ENCODE results near the gene HNRNPM.

Gene HNRNPM

GRCh38 chr19:8459520-8460270 is 14.9 kb downstream of the HNRNPM start:
- DNase-seq (ENCODE audit: low read depth in 2 of 2) = no peak

DNA sequence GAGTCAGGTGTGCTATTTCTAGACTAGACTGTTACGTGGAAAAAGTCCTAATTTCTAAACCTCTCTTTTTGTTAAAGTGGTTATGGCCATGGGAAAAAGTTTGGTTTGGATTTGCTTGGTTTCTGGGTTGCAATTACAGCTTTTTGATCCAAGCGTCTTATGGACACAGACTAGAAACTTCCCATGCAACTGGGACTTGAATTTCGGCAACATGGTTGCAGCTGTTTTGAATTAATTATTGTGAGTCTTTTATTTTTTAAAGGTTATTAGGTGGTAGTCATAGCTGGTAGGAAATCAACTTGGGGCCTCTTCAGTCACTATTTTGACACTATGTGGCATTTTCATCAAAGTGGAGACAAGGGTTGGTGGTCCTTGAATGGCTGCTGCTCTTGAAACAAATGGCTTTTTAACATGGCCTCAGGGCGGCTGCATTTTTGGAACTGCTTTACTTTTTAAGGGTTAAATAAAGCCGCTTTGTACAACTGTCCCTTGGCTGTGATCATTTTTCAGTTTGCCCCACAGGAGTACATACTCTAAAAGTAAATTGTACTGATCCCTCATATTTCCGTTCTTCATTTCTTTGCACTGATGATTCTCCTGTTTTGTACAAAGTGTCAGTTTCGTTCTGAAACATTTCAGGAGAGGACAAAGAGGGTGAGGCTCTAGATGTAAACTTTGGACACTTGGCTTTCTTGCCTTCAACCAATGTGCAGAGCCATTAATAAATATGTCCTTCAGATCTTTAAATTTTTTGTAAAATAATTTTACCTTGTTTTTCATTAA is 15.9 kb downstream of the HNRNPM start:
- no peak for DNase-seq (ENCODE audit: low read depth in 2 of 2)

DNA sequence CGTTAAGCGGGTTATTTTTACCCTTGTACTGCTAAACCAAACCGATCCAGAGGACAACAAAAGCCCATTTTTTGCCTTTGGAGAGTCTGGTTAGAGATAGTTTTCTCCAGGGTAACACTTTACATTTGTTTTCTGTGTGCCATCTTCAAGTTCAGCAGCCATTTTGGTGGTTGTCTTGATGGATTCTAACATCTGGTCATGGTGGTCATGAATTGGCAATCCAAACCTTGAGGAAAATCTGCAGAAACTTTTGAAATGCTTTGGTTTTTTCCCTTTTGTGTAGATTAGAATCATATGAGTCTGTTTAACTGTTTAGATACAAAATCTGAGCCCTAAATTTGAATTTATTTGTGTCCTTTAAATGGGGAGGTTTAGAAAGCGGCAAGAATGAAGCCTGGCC is 16.6 kb downstream of the HNRNPM start:
- no peak for DNase-seq (ENCODE audit: low read depth in 2 of 2)

- DNase-seq (ENCODE audit: low read depth in 2 of 2) = no peak
These were observed 17.1 kb downstream of the HNRNPM start for GRCh38 chr19:8461891-8462290.

- DNase-seq (ENCODE audit: low read depth in 2 of 2) = no peak
These were observed 17.8 kb downstream of the HNRNPM start for GRCh38 chr19:8462571-8462970.

GRCh38 chr19:8463365-8463764 is 18.6 kb downstream of the HNRNPM start:
- DNase-seq (ENCODE audit: low read depth in 2 of 2) = no peak

GRCh38 chr19:8466018-8466417 is 21.2 kb downstream of the HNRNPM start:
- DNase-seq (ENCODE audit: low read depth in 2 of 2) = no peak

DNA sequence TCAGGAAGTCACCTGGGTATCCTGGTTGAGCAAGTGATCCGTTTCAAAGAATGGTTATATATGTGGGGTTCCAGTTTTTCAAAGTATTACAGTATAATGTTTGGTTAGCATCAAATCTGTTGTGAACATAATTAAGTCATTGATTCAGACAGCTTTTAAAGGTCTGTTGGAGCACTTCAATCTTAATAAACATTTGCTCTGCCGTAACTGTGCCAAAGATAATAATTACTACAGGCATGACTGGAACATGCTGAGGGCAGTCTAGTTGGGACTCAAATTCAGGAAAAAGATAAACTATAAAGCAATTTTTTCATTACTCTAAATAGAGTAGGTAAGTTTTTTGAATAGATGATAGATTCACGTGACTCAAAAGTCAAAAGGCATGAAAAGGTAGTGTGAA is 23.3 kb downstream of the HNRNPM start:
- DNase-seq (ENCODE audit: low read depth in 2 of 2) = no peak

- no peak for DNase-seq (ENCODE audit: low read depth in 2 of 2)
These were observed 24.1 kb downstream of the HNRNPM start for GRCh38 chr19:8468761-8469373.

- DNase-seq (ENCODE audit: low read depth in 2 of 2) = no peak
These were observed 25.0 kb downstream of the HNRNPM start for GRCh38 chr19:8469613-8470368.

- DNase-seq (ENCODE audit: low read depth in 2 of 2) = no peak
These were observed 29.1 kb downstream of the HNRNPM start for GRCh38 chr19:8473648-8474476.

DNA sequence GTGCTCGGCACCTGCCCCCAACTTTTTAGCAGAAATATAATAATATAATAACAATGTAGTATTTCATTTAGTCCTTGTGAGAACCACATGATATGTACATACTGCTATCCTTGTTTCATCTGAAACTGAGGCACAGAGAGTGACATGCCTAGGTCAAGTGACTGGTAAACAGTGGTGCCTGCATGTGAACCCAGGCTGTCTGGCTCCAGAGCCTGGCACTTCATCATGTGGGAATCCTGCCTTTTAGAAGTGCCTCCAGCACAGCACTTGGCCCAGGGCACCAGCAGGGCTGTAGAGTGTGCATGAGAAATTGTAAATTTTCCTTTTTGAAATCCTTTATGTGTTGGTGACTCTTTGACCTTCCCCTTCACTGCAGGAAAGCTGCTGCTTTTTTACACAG is 30.2 kb downstream of the HNRNPM start:
- no peak for DNase-seq (ENCODE audit: low read depth in 2 of 2)

DNA sequence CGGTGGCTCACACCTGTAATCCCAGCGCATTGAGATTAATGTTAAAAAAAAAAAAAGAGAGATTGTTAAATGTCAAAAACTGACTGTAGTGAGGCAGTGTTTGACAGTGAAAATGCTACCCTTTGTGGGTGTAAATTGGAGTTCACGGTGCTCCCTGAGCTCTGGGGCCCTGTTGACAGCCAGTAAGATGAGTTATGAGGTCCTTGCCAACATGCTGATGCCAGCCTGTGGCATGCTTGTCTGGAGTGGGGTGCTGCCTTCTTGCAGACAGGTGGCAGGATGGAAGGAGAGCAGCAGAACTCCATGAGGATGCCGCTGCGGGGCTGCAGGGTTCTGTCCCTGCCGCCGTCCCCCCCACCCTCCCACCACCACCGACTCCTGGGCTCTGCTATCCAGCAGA is 31.7 kb downstream of the HNRNPM start:
- no peak for DNase-seq (ENCODE audit: low read depth in 2 of 2)

DNA sequence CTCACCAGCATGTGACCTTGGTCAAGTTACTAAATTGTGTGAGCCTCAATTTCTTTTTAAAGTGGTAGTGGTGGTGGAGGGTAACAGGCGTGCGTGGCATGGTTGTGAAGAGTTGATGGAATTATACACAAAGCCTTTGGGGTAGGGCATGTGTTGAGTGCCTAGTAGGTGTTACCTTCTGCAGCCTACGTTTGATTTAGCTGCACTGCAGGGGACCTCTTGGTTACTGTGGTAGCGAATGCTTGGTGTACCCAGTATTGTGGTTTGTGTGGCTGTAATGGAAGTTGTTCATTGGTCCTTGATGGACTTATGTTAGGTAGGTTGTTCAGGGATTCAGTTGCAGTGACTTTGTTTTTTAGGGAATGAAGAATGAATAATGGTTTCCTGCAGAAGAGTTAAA is 33.1 kb downstream of the HNRNPM start:
- no peak for DNase-seq (ENCODE audit: low read depth in 2 of 2)

GRCh38 chr19:8478598-8478997 is 33.8 kb downstream of the HNRNPM start:
- DNase-seq (ENCODE audit: low read depth in 2 of 2) = no peak

DNA sequence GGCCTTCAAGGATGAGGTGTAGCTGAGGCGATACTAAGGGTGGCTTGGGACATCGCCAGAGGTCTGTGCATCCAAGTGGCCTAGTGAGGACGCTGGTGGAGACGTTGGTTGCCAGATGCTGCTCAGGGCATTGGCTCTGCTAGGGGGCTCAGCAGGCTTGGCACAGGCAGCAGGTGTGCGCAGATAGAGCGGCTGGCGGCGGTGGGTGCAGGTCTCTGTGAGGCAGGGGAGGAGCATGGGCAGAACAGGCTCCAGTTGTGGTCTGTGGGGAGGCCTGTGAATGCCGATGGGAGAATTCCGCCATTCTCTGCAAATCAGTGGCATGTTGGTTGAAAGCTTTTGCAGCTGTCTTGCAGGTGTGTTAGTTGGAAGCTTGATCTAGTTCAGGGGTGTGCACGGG is 36.4 kb downstream of the HNRNPM start:
- DNase-seq (ENCODE audit: low read depth in 2 of 2) = no peak

DNA sequence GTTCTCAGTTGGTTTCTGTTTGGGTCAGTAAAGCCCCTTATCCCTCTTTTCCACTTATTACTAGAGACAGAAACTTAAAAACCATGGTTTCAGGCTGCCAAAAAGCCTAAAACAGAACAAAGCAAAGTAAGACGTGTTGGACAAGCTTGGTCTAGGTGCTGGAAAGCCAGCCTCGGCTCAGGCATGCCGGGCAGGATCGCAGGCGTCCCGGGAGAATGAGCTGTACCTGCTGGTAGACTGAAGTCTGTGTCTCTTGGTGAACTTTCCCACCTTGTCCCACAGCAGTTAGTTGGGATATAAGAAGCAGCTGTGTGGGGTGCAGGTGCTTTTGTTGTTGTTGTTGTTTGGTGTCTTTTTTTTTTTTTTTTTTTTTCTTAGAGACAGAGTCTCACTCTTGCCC is 36.8 kb downstream of the HNRNPM start:
- DNase-seq (ENCODE audit: low read depth in 2 of 2) = no peak

- DNase-seq (ENCODE audit: low read depth in 2 of 2) = no peak
These were observed 37.9 kb downstream of the HNRNPM start for GRCh38 chr19:8482696-8483095.

GRCh38 chr19:8483165-8483564 is 38.4 kb downstream of the HNRNPM start:
- DNase-seq (ENCODE audit: low read depth in 2 of 2) = no peak

GRCh38 chr19:8484331-8484894 is 39.6 kb downstream of the HNRNPM start:
- no peak for DNase-seq (ENCODE audit: low read depth in 2 of 2)
